ENCODE measurements around the gene RNF151.

Gene RNF151

GRCh38 chr16:1979271-1980029 is 12.8 kb downstream of the RNF151 start:
- H3K4me3 ChIP-seq (ENCODE audit: low read depth, low read length), result no peak overlapping the region
- no peak for TF ChIP-seq CTCF (IDR thresholded peaks at IDR 0.05; ENCODE audit: low read depth, low read length)

GRCh38 chr16:1980030-1980769 is 13.5 kb downstream of the RNF151 start:
- no peak overlapping the region for H3K4me3 ChIP-seq (ENCODE audit: low read depth, low read length)
- TF ChIP-seq CTCF (IDR thresholded peaks at IDR 0.05; ENCODE audit: low read depth, low read length), result no peak

GRCh38 chr16:1980770-1981087 is 14.1 kb downstream of the RNF151 start:
- no peak for TF ChIP-seq CTCF (IDR thresholded peaks at IDR 0.05; ENCODE audit: low read depth, low read length)

GRCh38 chr16:1981398-1981836 is 14.8 kb downstream of the RNF151 start, which contains the start of gene NOXO1:
Gene NOXO1, minus strand, starts transcription at chr16:1981469. Its CDS starts 290 bp downstream, at chr16:1981179.
- no peak within 1 kb of the TSS for H3K4me3 ChIP-seq (ENCODE audit: low read depth, low read length)
- TF ChIP-seq CTCF (IDR thresholded peaks at IDR 0.05; ENCODE audit: low read depth, low read length), result no peak

More at GRCh38 chr16:1980770-1981087, 14.1 kb downstream of the RNF151 start:
- H3K4me3 ChIP-seq (ENCODE audit: low read depth, low read length), result no peak overlapping the region

GRCh38 chr16:1982013-1982433 is 15.4 kb downstream of the RNF151 start:
- no peak overlapping the region for H3K4me3 ChIP-seq (ENCODE audit: low read depth, low read length)
- TF ChIP-seq CTCF (IDR thresholded peaks at IDR 0.05; ENCODE audit: low read depth, low read length), result no peak

- no peak for TF ChIP-seq CTCF (IDR thresholded peaks at IDR 0.05; ENCODE audit: low read depth, low read length)
- peak overlapping the region; percentile 62 for H3K4me3 ChIP-seq (ENCODE audit: low read depth, low read length)
These were observed 16.4 kb downstream of the RNF151 start for GRCh38 chr16:1982991-1983543.
